ENCODE data around the gene SYNRG.

SYNRG gene

GRCh38 chr17:37553401-37553966, 55.7 kb downstream of the SYNRG start:
- no peak for DNase-seq (ENCODE audit: low read depth)
- in situ Hi-C loops (cut with HindIII; ENCODE audit: low sequenced_read_pairs) = no loop called here

GRCh38 chr17:37551788-37552187, 57.4 kb downstream of the SYNRG start:
- DNase-seq (ENCODE audit: low read depth) = no peak
- TF ChIP-seq CTCF (IDR thresholded peaks at IDR 0.05; ENCODE audit: low read depth, low read length, missing control alignments) = no peak
- H3K4me3 ChIP-seq (ENCODE audit: low read depth, low read length) = no peak overlapping the region
- in situ Hi-C loops (cut with HindIII; ENCODE audit: low sequenced_read_pairs) = no loop called here

More at GRCh38 chr17:37553401-37553966, 55.7 kb downstream of the SYNRG start:
- no peak overlapping the region for H3K4me3 ChIP-seq (ENCODE audit: low read depth, low read length)
- no peak for TF ChIP-seq CTCF (IDR thresholded peaks at IDR 0.05; ENCODE audit: low read depth, low read length, missing control alignments)

- no peak for DNase-seq (ENCODE audit: low read depth)
- in situ Hi-C loops (cut with HindIII; ENCODE audit: low sequenced_read_pairs) = no loop called here
- H3K4me3 ChIP-seq (ENCODE audit: low read depth, low read length) = no peak overlapping the region
- TF ChIP-seq CTCF (IDR thresholded peaks at IDR 0.05; ENCODE audit: low read depth, low read length, missing control alignments) = no peak
Observed at GRCh38 chr17:37547986-37548385, 61.2 kb downstream of the SYNRG start.

- no peak for TF ChIP-seq CTCF (IDR thresholded peaks at IDR 0.05; ENCODE audit: low read depth, low read length, missing control alignments)
- in situ Hi-C loops (cut with HindIII; ENCODE audit: low sequenced_read_pairs) = no loop called here
- DNase-seq (ENCODE audit: low read depth) = no peak
- no peak overlapping the region for H3K4me3 ChIP-seq (ENCODE audit: low read depth, low read length)
Observed at GRCh38 chr17:37546302-37546701, 62.9 kb downstream of the SYNRG start.

GRCh38 chr17:37545486-37545885, 63.7 kb downstream of the SYNRG start:
- no peak for TF ChIP-seq CTCF (IDR thresholded peaks at IDR 0.05; ENCODE audit: low read depth, low read length, missing control alignments)
- no peak for DNase-seq (ENCODE audit: low read depth)
- H3K4me3 ChIP-seq (ENCODE audit: low read depth, low read length) = no peak overlapping the region
- in situ Hi-C loops (cut with HindIII; ENCODE audit: low sequenced_read_pairs) = no loop called here

- no peak for DNase-seq (ENCODE audit: low read depth)
- no peak overlapping the region for H3K4me3 ChIP-seq (ENCODE audit: low read depth, low read length)
- no peak for TF ChIP-seq CTCF (IDR thresholded peaks at IDR 0.05; ENCODE audit: low read depth, low read length, missing control alignments)
- in situ Hi-C loops (cut with HindIII; ENCODE audit: low sequenced_read_pairs) = no loop called here
Observed at GRCh38 chr17:37543637-37544052, 65.6 kb downstream of the SYNRG start.
